GM21737 (cell line): Measurements from ENCODE around the gene BID.
A peak's percentile ranks its signal among the peaks of the same experiment; 100 is the strongest.

Experiments used
- ATAC-seq: cut with Tn5 transposase; IDR thresholded peaks from one replicate; pipeline ENCODE4 v1.9.1; 2021; ENCODE audit warnings: mild to moderate bottlenecking, moderate library complexity; ENCODE audit not compliant: unreplicated experiment

The BID gene

DNA sequence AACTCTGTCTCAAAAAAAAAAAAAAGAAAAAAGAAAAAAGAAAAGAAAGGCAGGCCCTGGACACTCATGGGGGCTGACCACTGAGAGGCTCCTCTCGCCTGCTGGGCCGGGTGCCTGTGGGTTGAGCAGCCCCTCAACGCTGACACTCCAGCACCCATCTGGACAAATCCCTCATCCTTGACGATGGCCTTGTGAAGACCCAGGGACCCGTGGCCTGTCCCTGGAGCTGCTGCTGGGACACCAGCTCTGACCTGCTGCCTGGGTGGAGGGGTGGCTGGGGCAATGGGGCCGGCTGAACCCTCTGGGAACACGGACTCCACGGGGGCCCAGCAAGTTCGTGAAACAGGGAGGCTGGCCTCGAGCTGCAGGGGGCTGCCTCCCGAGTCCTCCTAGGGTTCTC lies 10.5 kb upstream of the BID start:
- no peak for ATAC-seq

GRCh38 chr22:17783773-17784480 lies 9.7 kb upstream of the BID start:
- no peak for ATAC-seq

DNA sequence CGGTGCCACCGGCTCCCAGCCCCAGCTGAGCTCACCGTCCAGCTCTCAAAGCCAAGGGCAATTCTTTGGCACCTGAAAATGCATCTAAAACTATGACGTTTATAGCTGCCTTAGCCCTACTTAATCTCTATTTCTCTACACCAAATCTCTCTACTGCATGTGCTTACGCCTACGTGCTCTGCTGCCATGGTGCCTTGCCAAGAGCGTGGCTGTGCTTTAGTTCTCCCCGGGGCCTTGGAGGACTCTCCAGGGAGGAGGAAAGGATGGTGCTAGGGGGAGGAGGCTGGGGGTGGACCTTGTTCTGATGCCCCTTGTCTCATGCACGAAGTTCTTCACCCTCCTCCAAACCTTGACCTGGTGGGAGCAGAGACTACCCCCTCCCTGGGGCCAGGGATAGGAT lies 9.0 kb upstream of the BID start:
- ATAC-seq, result no peak

DNA sequence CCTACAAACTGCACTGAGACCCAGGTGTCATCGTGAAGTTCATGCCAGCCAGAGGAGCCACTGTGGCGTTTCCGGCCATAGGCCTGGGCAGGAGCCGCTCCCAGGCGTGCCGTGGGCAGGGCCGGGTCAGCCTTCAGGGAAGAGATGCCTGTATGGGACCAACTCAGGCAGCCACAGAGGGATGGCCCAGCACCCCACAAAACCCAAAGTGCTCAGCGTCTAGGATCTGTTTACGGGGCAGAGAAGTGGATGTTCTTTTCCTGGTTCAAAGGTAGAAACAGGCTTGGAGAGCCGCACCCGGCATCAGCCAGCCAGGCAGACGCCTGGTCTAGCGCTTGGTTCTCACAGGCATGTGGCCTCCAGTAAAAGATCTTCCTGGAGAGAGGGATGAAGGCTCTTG lies 8.4 kb upstream of the BID start:
- ATAC-seq, result no peak

DNA sequence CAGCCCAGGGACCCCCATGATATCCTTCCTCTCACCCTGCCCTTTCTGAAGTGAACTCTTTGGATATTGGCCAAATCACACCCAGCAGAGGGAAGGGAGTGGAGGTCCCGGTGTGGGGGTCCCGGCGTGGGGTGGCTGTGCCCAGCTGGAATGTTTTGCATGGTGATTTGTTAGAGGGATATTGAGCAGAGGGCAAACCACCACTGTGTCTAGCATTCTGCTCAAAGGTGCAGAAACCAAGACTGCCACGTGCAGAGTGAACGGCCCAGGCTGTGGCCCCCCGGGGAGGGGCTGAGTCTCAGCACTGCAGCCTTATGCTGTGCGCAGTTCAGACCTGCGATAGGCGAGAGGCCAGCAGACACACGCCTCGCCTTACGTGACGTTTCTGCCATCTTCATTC lies 7.9 kb upstream of the BID start:
- no peak for ATAC-seq

DNA sequence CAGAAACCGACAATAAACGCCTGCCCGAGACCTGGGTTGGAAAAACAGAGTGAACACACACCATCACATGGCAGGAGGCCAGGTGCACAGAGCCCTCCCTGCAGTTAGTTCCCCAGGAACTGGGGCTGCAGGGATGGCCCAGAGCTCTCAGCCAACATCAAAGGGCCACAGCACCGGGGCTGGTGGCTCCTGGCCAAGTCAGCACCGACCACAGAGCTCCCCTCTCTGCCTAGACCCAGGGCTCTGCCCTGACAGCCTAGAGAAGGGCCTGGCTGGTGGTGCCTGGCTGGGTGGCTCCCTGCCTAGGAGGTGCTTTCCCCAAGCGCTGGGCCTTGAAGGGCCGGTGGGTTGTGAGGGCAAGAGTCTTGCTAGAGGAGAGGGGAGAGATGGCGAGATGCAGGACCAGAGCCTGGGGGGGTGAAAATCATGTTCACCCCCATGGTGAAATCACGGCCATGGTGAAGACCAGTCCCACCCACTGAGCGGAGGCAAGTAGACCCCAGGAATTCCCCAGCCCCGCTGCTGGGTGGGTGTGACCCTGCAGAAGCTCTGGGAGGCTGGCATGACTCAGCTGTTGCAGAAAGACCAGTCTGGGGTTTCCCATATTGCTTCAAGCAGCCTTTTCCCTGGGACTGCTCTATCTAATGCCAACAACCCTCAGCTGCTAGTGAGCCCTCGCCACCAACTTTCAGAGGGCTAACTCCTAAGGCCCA lies 7.2 kb upstream of the BID start:
- ATAC-seq, result peak; percentile 35

- no peak for ATAC-seq
Measured at GRCh38 chr22:17780741-17781318, 6.6 kb upstream of the BID start.

DNA sequence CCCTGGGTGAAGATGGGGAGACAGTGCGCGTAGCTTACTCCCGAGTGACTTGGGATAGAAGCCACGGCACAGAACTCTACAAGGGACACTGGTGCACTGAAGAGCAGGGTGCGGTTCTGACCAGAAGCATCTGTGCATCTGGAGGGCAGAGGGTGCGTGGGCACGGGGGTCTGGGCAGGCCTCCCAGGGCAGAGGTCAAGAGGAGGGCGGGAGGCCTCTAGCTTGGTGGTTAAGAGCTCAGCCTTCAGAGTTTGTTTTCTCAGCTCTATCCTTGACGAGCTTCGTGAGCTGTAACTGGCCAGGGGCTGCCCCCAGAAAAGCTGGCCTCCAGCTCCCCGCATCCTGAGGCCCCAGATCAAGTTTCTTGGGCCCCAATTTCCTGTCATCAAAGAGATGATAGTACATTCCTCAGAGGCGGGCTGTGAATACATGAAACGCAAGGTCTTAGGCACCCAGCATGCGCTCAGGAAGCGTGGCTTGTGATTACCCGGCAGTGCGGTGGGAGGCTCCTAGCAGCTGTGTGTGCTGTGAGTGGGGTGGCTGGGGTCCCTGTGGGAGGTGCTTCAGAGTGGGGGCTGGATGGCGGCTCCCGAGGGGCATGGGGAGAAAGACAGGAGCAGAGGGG lies 6.0 kb upstream of the BID start:
- no peak for ATAC-seq

GRCh38 chr22:17779286-17780115 lies 5.2 kb upstream of the BID start:
- peak; percentile 37 for ATAC-seq

- no peak for ATAC-seq
Measured at GRCh38 chr22:17778412-17778976, 4.2 kb upstream of the BID start.

DNA sequence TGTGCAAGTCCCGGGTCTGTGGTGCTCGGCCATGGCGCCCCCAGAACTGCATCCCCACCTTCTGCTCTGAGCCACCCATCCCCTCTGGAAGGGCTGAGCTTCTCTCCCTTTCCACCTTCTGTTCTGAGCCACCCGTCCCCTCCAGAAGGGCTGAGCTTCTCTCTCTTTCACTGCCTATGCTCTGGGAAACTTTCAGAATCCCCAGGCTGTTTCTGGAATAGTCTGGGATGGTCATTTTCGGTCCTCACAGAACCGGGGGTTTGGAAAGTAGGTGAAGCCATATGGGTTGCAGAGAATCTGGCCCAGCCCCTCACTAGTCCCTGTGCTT lies 3.4 kb upstream of the BID start:
- ATAC-seq, result no peak

- ATAC-seq, result peak; percentile 24
Measured at GRCh38 chr22:17777005-17777716, 2.9 kb upstream of the BID start.

DNA sequence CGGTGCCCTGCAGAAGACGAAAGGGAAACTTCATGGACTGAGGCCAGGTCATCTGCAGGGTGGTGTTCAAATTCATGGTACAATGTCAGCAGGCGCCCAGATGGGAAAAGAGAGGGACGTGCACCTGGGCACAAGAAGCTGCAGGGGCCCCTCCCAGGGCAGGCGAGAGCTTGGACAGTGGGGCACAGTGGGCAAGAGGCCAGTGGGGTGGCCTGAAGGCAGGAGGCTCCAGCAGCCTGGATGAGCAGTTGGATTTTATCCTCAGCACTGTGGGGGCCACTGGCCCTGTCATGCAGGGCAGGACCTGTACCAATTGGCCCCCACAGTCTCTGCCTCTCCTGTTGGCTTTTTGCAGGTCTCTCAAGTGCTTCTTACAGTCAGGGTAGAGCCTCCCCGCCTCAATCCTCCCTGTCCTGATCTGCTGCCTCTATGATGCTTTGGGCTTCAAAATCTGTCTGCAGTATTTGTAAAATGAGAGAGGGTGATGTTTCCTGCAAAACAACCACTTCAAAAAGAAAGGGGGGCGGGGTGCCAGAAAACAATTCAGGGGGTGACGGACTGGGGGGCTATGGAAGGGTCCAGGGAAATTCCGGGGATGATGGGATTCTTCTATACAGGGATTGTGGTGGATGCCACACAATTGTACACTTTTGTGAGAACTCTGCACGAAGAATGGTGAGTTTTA lies 1.7 kb upstream of the BID start:
- no peak for ATAC-seq

DNA sequence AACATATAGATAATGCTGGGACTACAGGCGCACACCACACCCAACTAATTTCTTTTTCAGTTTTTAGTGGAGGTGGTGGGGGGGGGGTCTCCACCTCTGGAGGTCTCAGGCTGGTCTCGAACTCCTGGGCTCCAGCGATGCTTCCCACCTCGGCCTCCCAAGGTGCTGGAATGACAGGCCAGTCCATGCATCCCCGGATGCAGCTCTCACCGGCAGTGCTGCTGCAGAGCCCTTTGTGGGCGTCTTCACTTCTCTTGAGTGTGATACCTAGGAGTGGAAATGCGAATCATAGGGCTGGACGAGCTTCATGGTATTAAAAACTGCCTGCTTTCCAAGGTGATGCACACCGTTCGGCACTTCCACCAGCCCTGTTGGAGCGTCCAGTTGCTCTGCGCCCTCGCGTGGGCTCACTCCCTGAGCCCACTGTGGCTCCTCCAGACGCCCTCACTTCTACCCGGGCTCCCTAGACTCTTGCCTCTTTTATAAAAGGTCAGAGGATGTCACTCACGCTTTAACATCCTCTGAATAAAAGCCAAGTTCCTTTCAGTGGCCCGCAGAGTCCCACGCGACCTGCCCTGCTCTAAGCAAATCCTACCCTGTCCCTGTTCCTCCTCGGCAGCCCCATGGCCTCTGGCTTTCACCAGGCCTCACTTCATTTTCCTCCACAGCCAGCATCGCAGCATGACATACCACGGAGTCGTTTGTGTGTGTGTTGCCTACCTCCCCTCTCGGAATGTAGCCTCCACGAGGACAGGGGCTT lies 837 bp upstream of the BID start:
- no peak for ATAC-seq

- ATAC-seq, result peak; percentile 24
Measured at GRCh38 chr22:17773606-17774205, 563 bp downstream of the BID start.

GRCh38 chr22:17772958-17773605 lies 1.2 kb downstream of the BID start:
- no peak for ATAC-seq

GRCh38 chr22:17772249-17772957 lies 1.9 kb downstream of the BID start:
- no peak for ATAC-seq
